Activated gamma-delta T cell treated with anti-CD3 and anti-CD28 coated beads, Interleukin-2, amount 50 U/mL, for 16 hours (primary cell): Measurements from ENCODE around the gene ZNF777.

ENCODE experiments used
- DNase-seq: peaks from one replicate; pipeline ENCODE4 v3.0.0-alpha.2; 2020; ENCODE audit warnings: low read depth

ZNF777 gene

GRCh38 chr7:149476791-149477190 is 15.9 kb upstream of the ZNF777 start:
- no peak for DNase-seq

DNA sequence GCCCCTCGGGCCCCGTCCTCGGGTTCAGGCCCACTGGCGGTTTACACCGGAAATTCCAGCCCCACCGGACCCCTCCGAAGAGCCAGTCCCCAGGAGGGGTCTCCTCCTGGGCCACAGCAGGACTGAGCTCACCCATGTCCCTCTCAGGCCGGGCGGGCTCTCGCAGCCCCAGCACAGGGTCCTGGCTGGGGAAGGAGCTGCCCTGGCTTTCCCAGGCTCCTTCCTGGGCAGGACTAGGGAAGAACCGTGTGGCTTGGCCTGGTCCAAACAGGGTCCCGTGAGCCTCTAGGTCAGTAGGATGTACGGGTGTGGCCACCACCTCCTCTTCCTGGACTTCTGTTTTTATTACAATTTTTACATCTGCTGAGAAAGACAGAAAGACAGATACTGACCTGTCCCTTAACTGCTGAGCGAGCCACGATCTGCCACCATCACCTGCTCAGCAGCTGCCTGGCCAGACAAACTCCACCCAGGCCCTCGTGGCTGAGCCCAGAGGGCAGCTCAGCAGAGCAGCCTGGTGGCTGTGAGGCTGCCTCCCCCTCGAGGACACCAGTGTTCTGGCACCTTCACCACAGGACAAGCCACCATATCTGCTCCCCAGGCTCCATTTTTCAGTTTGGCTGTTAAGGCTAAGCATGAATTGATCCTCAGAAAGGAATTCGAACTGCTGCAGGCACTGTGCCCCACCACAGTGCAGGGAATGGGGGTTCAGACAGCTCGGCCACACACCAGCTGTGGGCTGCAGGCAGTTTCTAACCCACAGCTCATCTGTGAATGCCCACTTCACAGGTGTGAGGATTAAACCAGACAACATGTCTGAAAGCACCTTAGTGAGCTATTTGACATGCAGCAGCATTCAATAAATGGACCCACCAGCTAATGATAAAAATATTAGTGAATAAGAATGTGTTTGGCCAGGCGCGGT is 14.5 kb upstream of the ZNF777 start:
- DNase-seq: no peak

DNA sequence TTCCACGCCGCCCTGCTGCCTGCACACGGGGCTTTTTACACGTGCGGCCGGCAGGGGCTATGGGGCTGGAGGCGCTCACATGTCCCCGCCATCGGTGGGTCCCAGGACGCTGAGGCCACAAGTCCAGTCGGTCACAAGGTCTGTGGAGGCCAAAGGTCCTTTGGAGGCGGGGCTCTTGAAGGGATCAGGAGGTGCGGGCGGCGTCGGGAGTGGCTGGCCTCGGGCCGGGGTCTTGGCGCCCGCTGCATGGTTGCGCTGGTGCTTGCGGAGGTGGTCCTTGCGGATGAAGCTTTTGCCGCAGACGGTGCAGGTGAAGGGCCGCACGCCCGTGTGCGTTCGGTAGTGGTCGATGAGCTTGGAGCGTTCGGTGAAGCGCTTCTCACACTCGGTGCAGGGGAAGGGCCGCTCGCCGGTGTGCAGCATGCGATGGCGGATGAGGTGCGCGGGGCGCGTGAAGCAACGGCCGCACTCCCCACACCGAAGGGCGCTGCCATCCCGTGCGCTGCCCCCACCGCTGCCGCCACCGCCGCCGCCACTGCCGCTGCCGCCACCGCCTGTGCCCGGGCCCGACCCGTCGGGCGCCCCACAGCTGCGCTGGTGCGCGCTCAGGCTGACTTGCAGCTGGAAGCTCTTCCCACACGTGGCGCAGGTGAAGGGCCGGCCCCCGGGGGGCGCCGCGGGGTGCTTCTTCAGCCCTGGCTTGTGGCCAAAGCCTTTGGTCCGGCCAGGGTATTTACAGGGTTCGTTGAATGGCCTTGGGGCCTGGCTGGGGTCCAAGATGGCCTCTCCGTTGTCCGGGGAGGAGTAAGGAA is 13.7 kb upstream of the ZNF777 start:
- DNase-seq: no peak

- DNase-seq: no peak
Measured at GRCh38 chr7:149473251-149473650, 12.4 kb upstream of the ZNF777 start.

DNA sequence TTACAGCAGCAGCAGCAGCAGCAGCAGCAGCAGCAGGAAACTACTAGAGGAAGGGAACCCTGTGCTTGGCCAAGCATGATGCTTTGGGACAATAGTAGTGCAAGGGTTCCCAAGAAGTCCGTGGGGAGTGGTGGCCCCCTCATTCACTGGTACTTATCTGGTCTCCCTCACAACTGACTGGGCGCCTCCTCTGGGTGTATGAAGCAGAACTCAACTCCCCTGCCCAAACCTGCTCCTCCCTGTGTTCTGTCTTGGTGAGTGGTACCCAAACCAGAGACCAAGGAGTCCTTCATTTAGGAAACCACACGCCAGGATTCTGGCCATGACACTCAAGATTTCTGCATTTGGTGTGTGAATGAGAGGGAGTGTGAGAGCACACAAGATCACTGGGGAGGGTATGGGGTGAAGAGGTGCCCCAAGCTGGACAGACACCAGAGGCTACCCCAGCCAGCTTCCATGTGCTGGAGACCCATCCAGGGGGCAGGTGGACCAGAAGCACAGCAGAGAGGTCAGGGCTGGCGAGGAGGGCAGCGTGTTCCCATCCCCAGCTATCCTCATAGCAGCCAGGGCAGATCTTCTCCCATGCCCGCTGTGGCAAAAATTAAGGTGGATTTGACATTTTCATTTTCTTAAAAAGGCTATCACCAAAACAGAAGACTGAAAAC is 10.6 kb upstream of the ZNF777 start:
- DNase-seq: no peak

DNA sequence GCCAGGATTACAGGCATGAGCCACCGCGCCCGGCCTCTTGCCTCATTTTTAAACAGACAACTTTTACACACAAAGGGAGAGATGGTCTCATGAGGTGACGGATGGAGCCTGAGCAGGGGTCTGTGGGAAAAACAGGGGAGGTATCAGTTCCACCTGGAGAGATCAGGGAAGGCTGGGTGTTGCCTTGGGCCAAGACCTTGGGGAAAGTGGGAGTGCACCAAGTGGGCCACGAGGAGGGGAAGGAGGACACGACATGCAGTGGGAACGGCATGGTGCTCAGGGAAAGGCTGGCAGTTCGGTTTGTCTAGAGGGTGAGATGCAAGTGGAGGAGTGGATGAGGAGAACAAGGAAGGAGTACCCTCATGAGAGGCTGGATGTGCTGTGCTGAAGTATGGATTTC is 8.9 kb upstream of the ZNF777 start:
- DNase-seq: no peak

GRCh38 chr7:149468208-149468607 is 7.3 kb upstream of the ZNF777 start:
- DNase-seq: no peak

DNA sequence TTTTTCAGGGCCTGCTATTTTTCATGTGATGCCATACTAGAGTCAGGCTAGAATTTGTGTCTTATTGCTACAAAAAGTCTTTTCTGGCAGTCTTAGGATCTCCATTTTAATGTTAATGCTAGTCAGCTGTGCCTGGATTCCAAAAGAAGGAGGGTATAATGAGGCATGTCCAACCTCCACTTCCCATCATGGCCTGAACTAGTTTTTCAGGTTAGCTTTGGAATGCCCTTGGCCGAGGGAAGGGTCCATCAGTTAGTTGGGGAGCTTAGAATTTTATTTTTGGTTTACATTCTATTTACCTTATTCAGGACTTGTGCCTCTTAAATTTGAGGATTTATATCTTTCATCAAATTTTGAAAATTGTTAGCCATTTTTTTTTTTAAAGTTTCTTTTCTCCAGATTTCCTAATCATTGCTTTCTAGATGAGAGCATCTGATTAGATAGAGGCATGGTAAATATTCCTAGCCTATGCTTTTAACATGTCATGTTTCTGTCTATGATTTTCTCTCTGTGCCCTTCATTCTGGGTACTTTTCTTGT is 6.5 kb upstream of the ZNF777 start:
- DNase-seq: no peak

DNA sequence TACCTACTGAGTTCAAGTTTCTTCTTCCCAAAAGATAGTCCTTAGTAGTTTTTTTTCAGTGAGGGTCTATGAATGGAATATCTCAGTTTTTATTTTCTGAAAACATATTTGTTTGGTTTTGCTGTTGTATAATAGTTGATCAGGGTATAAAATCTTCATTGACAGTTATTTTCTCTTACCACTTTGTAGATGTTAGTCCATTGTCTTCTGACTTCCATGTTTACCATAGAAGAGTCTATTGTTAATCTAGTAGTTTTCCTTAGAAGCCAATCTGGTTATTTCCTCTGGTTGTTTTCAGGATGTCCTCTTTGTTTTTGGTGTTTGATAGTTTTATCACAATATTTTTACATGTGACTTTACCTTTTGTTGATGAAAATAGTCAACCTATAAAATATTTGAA is 5.5 kb upstream of the ZNF777 start:
- no peak for DNase-seq

- DNase-seq: no peak
Measured at GRCh38 chr7:149463500-149464161, 2.8 kb upstream of the ZNF777 start.

- DNase-seq: no peak
Measured at GRCh38 chr7:149462101-149462520, 1.2 kb upstream of the ZNF777 start.

DNA sequence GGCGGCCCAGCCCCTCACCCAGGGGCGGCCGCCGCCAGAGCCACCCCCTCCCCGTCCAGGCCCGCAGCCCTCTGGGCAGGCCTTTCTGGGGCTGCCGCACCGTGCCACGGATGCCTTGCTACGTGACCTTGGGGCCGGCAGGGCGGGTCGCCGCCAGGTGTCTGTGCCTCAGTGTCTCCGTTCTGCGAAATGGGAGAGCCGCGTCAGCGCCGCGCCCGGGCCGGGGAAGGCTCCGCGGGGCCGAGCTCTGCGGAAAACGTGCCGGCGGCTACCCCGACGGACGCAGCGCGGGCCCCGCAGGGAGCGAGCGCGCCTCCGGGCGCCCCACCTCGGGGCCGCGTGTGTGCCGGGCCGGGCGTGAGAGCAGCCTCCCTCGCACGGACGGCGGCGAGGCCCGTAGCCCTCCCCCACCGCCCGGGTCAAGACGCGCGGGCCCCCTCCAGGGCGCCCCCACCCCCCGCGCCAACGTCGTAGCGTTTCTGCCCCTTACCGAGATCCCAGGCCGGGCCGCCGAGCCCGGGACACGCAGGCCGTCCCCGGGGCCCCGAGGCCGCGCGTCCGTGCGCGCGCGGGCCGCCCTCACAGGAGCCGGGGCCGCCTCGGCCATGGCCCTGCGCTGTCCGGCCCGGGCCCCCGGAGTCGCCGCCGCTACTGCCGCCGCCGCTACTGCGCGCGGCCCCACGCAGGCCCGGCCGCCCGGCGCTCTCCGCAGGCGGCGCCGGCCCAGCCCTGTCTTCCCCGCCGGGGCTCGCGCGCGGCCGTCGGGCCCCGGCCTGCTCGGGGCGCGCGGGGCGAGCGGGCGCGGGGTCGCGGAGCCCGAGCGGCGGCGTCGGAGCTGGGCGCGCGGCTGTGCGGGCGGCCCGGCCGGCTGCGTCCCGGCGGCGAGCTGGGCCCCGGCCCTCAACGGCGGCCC is 1.1 kb downstream of the ZNF777 start:
- DNase-seq: no peak

DNA sequence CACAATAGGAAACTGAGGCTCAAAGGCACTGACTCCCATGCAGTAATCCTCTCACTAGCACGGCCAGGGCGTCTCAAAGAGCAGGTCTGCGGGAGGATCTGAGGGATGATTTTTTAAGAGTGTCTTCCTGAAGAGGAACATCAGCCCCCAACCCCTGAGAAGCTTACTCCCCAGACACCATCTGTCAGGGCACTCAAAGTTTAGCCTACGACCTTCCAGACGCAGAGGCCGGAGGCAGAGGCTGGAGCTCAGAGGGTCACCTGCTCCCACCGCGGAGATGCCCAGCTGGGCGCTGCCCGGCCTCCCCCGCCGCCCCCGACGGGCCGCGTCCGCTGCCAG is 1.7 kb downstream of the ZNF777 start:
- DNase-seq: no peak

GRCh38 chr7:149458235-149458634 is 2.6 kb downstream of the ZNF777 start:
- no peak for DNase-seq

GRCh38 chr7:149457766-149458165 is 3.1 kb downstream of the ZNF777 start:
- no peak for DNase-seq

DNA sequence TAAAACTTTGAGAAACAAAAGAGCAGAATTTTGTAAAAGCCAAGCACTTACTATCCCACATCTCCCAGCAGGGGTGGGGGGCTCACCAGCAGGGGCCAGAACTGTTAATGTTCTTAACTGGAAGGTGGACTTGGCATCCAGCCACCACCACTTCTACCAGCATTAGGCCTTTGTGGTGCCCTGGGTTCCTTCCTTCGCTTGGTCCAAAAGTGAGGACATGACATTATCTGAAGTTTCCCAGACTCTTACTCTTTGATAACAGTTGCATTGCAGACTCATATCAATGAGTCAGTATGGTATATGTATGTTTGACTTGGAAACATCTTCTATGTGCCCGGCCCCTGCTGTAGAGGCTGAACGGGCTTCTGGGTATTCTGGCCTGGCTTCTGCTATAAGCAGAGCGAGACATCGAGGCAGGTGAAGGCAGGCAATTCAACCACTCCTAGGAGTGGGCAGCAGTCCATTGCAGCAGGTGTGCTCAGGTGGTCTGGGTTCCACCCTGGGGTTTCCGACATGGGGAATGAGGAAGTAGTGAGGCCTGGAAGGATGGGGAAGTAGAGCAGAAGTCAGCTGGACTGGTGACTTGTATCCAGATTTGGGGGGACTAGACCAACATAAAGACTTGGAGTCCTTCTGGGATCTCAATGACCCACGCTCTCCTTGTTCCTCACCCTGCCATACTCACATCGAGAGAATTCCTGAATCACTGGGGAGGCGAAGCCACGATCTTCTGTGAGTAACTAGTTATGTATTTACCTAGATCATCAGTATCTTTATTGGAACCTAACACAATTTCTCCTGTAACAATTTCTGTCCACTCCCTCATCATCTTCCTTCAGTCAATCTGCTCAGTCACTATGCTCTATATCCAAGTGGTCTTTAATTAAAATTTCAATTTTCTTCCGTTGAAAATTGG is 4.1 kb downstream of the ZNF777 start:
- no peak for DNase-seq

GRCh38 chr7:149455175-149455950 is 5.5 kb downstream of the ZNF777 start:
- DNase-seq: no peak

DNA sequence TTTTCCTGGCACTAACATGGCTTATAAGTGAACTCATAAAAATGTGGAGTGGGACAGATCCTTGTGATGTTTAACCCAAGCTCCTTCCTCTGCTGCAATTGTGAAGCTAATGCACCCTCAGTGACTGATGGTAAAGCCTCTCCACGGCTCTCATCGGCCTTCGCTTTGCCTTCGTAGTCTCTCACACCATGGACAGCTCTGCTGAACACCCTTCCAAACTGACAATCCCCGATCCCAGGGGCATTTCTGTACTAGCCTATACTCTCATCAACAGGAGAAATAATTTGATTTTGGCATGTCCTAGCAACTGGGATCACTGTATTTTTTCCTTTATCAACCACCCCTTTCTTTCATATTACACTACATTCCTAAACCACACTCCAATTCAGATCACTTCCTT is 6.1 kb downstream of the ZNF777 start:
- DNase-seq: no peak

DNA sequence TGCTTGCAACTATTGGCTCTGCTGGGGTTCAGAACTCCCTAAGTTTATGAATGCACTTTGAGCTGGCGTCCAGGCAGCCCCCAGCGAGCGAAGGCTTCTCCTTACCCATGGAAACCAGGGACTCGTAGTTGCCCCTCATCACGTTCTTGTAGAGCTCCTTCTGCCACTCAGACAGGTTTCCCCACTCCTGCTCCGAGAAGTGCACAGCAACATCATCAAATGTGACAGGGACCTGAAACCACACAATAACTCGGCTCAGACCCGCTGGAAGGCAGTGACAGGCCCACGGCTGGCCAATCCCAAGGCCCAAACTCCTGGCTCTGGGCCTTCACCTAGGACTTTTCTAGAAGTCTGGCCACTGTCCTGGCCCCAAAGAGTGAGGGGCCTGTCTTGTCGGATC is 6.9 kb downstream of the ZNF777 start:
- no peak for DNase-seq
